ENCODE results near the gene SERINC5. TPM values are rescaled to one million over a fixed set of nuclear protein-coding genes. Genes with fewer than 3 reads are reported as not detected.
A peak's percentile ranks its signal among the peaks of the same experiment; 100 is the strongest.
"Not testable (repeated sequence)": the region's sequence is repeated elsewhere in the genome, so short reads cannot be mapped to it uniquely, and the experiment has no call there.

The SERINC5 gene
- total RNA-seq, 2 donors from 2014 or later = 134 to 183 TPM

- peaks cover 11% of the 10 kb centered on the region for H3K36me3 ChIP-seq (ENCODE audit: control insufficient read depth, insufficient read depth, low read length)
- Mint-ChIP-seq H3K4me3 (no peak overlapping the region), H3K9me3 (no peaks in the 10 kb centered on the region), H3K27me3 (ENCODE audit: insufficient read depth) (no peaks in the 10 kb centered on the region), H3K36me3 (ENCODE audit: low read depth) (peaks cover 11% of the 10 kb centered on the region), H3K27ac (peak overlapping the region; percentile 60), H3K4me1 (peaks cover 67% of the 10 kb centered on the region)
- no peak overlapping the region for H3K4me3 ChIP-seq (ENCODE audit: low read length)
- no peaks in the 10 kb centered on the region for H3K27me3 ChIP-seq (ENCODE audit: control insufficient read depth, insufficient read depth, low read length, poor library complexity, severe bottlenecking)
- H3K9ac ChIP-seq (ENCODE audit: extremely low read depth, low read length, poor library complexity, severe bottlenecking) = no peak overlapping the region
- TF ChIP-seq CTCF (conservative IDR thresholded peaks at IDR 0.05) = no peak
- no peaks in the 10 kb centered on the region for H3K9me3 ChIP-seq (ENCODE audit: control insufficient read depth, low read length)
- H3K4me1 ChIP-seq (ENCODE audit: control insufficient read depth, insufficient read depth, low read length) = peaks cover 12% of the 10 kb centered on the region
- 89 to 90% methylated on average over 2 to 3 of the region's 3 CpGs for WGBS, 2 experiments (ENCODE audit: insufficient coverage in 1 of 2, insufficient read length in 1 of 2)
- H3K27ac ChIP-seq (ENCODE audit: low read depth, low read length) = no peak overlapping the region
- no peak for DNase-seq
Measured at GRCh38 chr5:80189701-80190100, 66.1 kb downstream of the SERINC5 start.

- 40 to 82% methylated on average over 1 to 8 of the region's 8 CpGs for WGBS, 2 experiments (ENCODE audit: insufficient coverage in 1 of 2, insufficient read length in 1 of 2)
- no peaks in the 10 kb centered on the region for H3K27me3 ChIP-seq (ENCODE audit: control insufficient read depth, insufficient read depth, low read length, poor library complexity, severe bottlenecking)
- Mint-ChIP-seq H3K4me3 (no peak overlapping the region), H3K27me3 (ENCODE audit: insufficient read depth) (no peaks in the 10 kb centered on the region), H3K9me3 (no peaks in the 10 kb centered on the region), H3K4me1 (peaks cover 67% of the 10 kb centered on the region), H3K27ac (peak overlapping the region; percentile 46), H3K36me3 (ENCODE audit: low read depth) (peaks cover 11% of the 10 kb centered on the region)
- H3K4me3 ChIP-seq (ENCODE audit: low read length) = no peak overlapping the region
- peaks cover 12% of the 10 kb centered on the region for H3K4me1 ChIP-seq (ENCODE audit: control insufficient read depth, insufficient read depth, low read length)
- TF ChIP-seq CTCF (conservative IDR thresholded peaks at IDR 0.05) = no peak
- no peak overlapping the region for H3K9ac ChIP-seq (ENCODE audit: extremely low read depth, low read length, poor library complexity, severe bottlenecking)
- H3K36me3 ChIP-seq (ENCODE audit: control insufficient read depth, insufficient read depth, low read length) = peaks cover 11% of the 10 kb centered on the region
- H3K9me3 ChIP-seq (ENCODE audit: control insufficient read depth, low read length) = no peaks in the 10 kb centered on the region
- H3K27ac ChIP-seq (ENCODE audit: low read depth, low read length) = no peak overlapping the region
- no peak for DNase-seq
Measured at GRCh38 chr5:80189201-80189600, 66.6 kb downstream of the SERINC5 start.

GRCh38 chr5:80187421-80188090 is 68.3 kb downstream of the SERINC5 start:
- Histone ChIP-seq H3K4me3 (ENCODE audit: low read length) (no peak overlapping the region), H3K4me1 (ENCODE audit: control insufficient read depth, insufficient read depth, low read length) (peaks cover 15% of the 10 kb centered on the region), H3K9me3 (ENCODE audit: control insufficient read depth, low read length) (no peaks in the 10 kb centered on the region), H3K36me3 (ENCODE audit: control insufficient read depth, insufficient read depth, low read length) (peaks cover 11% of the 10 kb centered on the region), H3K9ac (ENCODE audit: extremely low read depth, low read length, poor library complexity, severe bottlenecking) (no peak overlapping the region), H3K27me3 (ENCODE audit: control insufficient read depth, insufficient read depth, low read length, poor library complexity, severe bottlenecking) (no peaks in the 10 kb centered on the region), H3K27ac (ENCODE audit: low read depth, low read length) (no peak overlapping the region)
- no peak for DNase-seq
- H3K4me3 Mint-ChIP-seq = no peak overlapping the region
- H3K27me3 Mint-ChIP-seq (ENCODE audit: insufficient read depth) = no peaks in the 10 kb centered on the region
- 83 to 93% methylated on average over 5 to 6 of the region's 6 CpGs for WGBS, 2 experiments (ENCODE audit: insufficient coverage in 1 of 2, insufficient read length in 1 of 2)
- H3K9me3 Mint-ChIP-seq = no peaks in the 10 kb centered on the region
- peak overlapping the region; percentile 87 for H3K27ac Mint-ChIP-seq
- peaks cover 11% of the 10 kb centered on the region for H3K36me3 Mint-ChIP-seq (ENCODE audit: low read depth)
- TF ChIP-seq CTCF (conservative IDR thresholded peaks at IDR 0.05) = no peak
- peaks cover 65% of the 10 kb centered on the region for H3K4me1 Mint-ChIP-seq

GRCh38 chr5:80185535-80185934 is 70.3 kb downstream of the SERINC5 start:
- 42 to 51% methylated on average over 4 to 9 of the region's 9 CpGs for WGBS, 2 experiments (ENCODE audit: insufficient coverage in 1 of 2, insufficient read length in 1 of 2)
- H3K9me3 ChIP-seq (ENCODE audit: control insufficient read depth, low read length); H3K27me3 Mint-ChIP-seq (ENCODE audit: insufficient read depth); H3K27me3 ChIP-seq (ENCODE audit: control insufficient read depth, insufficient read depth, low read length, poor library complexity, severe bottlenecking); H3K9ac ChIP-seq (ENCODE audit: extremely low read depth, low read length, poor library complexity, severe bottlenecking); H3K4me3 ChIP-seq (ENCODE audit: low read length); H3K27ac ChIP-seq (ENCODE audit: low read depth, low read length); H3K9me3 Mint-ChIP-seq: not testable (repeated sequence)
- Mint-ChIP-seq H3K36me3 (ENCODE audit: low read depth) (peaks cover 13% of the 10 kb centered on the region), H3K4me3 (peak overlapping the region; percentile 18), H3K27ac (peak overlapping the region; percentile 96), H3K4me1 (peaks cover 74% of the 10 kb centered on the region)
- DNase-seq = peak; percentile 90
- Histone ChIP-seq H3K36me3 (ENCODE audit: control insufficient read depth, insufficient read depth, low read length) (peaks cover 22% of the 10 kb centered on the region), H3K4me1 (ENCODE audit: control insufficient read depth, insufficient read depth, low read length) (peaks cover 21% of the 10 kb centered on the region)

Measured in endodermal cell (in vitro differentiated cells).